ENCODE data around the gene ELANE.

- TF ChIP-seq EP300 (IDR thresholded peaks at IDR 0.05) (no peak), CTCF (IDR thresholded peaks at IDR 0.05) (no peak), POLR2AphosphoS5 (IDR thresholded peaks at IDR 0.05) (no peak)
Observed at GRCh38 chr19:879711-880438, 27.8 kb downstream of the ELANE start.

All from sigmoid colon (tissue), 4 donors.